NB4 (cell line): ENCODE data around the gene SPRR1A.

Experiments used
- CTCF ChIP-seq: IDR thresholded peaks from one replicate; pipeline ENCODE4 v1.5.1; 2012; ENCODE audit warnings: low read depth, low read length
- POLR2A ChIP-seq: IDR thresholded peaks from 2 replicates; pipeline ENCODE4 v1.6.1; 2011; ENCODE audit warnings: mild to moderate bottlenecking; ENCODE audit not compliant: insufficient read length; ENCODE audit errors: extremely low read depth

- no peak for TF ChIP-seq CTCF
- TF ChIP-seq POLR2A = no peak
These were observed 1.8 kb upstream of the SPRR1A start for GRCh38 chr1:152982076-152982475.
